SH-SY5Y (cell line): ENCODE results near the gene CWC25.

Experiments used
- GATA2 ChIP-seq: IDR thresholded peaks from 2 replicates; pipeline ENCODE4 v1.6.1; 2011; ENCODE audit warnings: mild to moderate bottlenecking, low read depth, low read length
- GATA3 ChIP-seq: IDR thresholded peaks from 2 replicates; pipeline ENCODE4 v1.6.1; 2011; ENCODE audit warnings: low read depth, mild to moderate bottlenecking, low read length, moderate library complexity

- TF ChIP-seq GATA2 (no peak), GATA3 (no peak)
Observed at GRCh38 chr17:38848939-38849605, 24.0 kb upstream of the CWC25 start.
